Heart left ventricle (tissue), 13 donors: ENCODE data around the gene TRIM6.

ENCODE experiments used
- CTCF ChIP-seq, 12 donors: fragments of 200-600 bp; sonication (generic) in 4 of 12; IDR thresholded peaks; one replicate each; pipeline versions ENCODE4 v1.5.0 to v1.8.0; 2018 to 2022; ENCODE audit warnings: antibody characterized with exemption in 12 of 12, mild to moderate bottlenecking in 5 of 12
- POLR2A ChIP-seq, 2 donors: fragments of 450-650 bp; IDR thresholded peaks; one replicate each; pipeline ENCODE4 v1.6.1; 2017; ENCODE audit warnings: antibody characterized with exemption in 2 of 2, mild to moderate bottlenecking in 2 of 2, moderate library complexity in 2 of 2
- donor health status: ischemic (EF 13 %, LVEDD 7.1; RV severe dilation, severe dysfunction).
- donor health status: DM: no; HTN: yes; CAD: no.
- donor health status: DM: no; HTN: no; CAD: no.
- donor health status: ischemic (EF 25% LVEDD 6.9; RV normal size, moderate dysfunction).
- donor health status: ischemic (EF 25% LVEDD 5.7; RV mildly dilated, moderate dysfunction).
- donor health status: ischemic (EF 35%, LVEDD 5.7; RV mildly dilated, moderate dysfunction).
- donor health status: nonischemic (EF 11% LVEDD 7.7; RV severe dilation, severe dysfunction).
- donor health status: DM: yes; HTN: yes; CAD: no.
- donor health status: PGD.
- donor health status: ischemic (EF 29% LVEDD 5.4; RV normal size, mild dysfunction).
- donor health status: nonischemic (EF 23%, LVEDD 6.1; RV moderate dilation, normal function).

GRCh38 chr11:5608808-5609207, 12.4 kb downstream of the TRIM6 start:
- no peak for TF ChIP-seq CTCF (IDR thresholded peaks at IDR 0.05)
- no peak for TF ChIP-seq POLR2A (IDR thresholded peaks at IDR 0.05)
